GM12801 (cell line): ENCODE results near the gene C12orf60.

Source experiments
- CTCF ChIP-seq: IDR thresholded peaks from one replicate; pipeline ENCODE4 v1.5.1; 2011; ENCODE audit warnings: control low read depth; ENCODE audit not compliant: insufficient read length; ENCODE audit errors: extremely low read depth

C12orf60 gene

GRCh38 chr12:14846876-14847580 is 43.6 kb downstream of the C12orf60 start:
- TF ChIP-seq CTCF = no peak

GRCh38 chr12:14849661-14850060 is 46.2 kb downstream of the C12orf60 start:
- TF ChIP-seq CTCF = no peak

- TF ChIP-seq CTCF = no peak
These were observed 47.6 kb downstream of the C12orf60 start for GRCh38 chr12:14850929-14851663.

GRCh38 chr12:14852880-14853279 is 49.4 kb downstream of the C12orf60 start:
- TF ChIP-seq CTCF = no peak

- TF ChIP-seq CTCF = no peak
These were observed 50.5 kb downstream of the C12orf60 start for GRCh38 chr12:14853961-14854360.

GRCh38 chr12:14854586-14855183 is 51.2 kb downstream of the C12orf60 start:
- TF ChIP-seq CTCF = no peak

- no peak for TF ChIP-seq CTCF
These were observed 55.0 kb downstream of the C12orf60 start for GRCh38 chr12:14858513-14858912.
